OCI-LY7 (cell line): ENCODE data around the gene CCNI2. TPM values are rescaled to one million over a fixed set of nuclear protein-coding genes. Genes with fewer than 3 reads are reported as not detected.

Experiments
- BruUV-seq: library from RNA; stranded (reverse); fragments of 400-500 nt; replicated peaks from 2 replicates; lab custom pipeline; 2021; lab: Mats Ljungman, UMichigan
- CTCF ChIA-PET: fragments of 300-600 bp; sonication (Branson Sonifier 250); formaldehyde crosslinking; loops from one replicate; lab custom pipeline; 2022; ENCODE audit warnings: antibody characterized with exemption; ENCODE audit not compliant: unreplicated experiment; lab: Charles Lee
- POLR2A ChIA-PET: fragments of 300-600 bp; sonication (Branson Sonifier 250); formaldehyde crosslinking; loops from one replicate; lab custom pipeline; 2022; ENCODE audit warnings: antibody characterized with exemption; lab: Charles Lee
- DNase-seq: peaks from one replicate; pipeline ENCODE4 v3.0.0-alpha.2; 2015; ENCODE audit warnings: low spot score
- H2AFZ ChIP-seq: fragments of 200-600 bp; sonication (generic), shearing (Covaris generic); 2 replicates; pipeline ENCODE4 v1.6.1; 2014; ENCODE audit warnings: mild to moderate bottlenecking, antibody characterized with exemption, low read length, moderate library complexity
- H3K27ac ChIP-seq: fragments of 200-600 bp; sonication (generic); 2 replicates; pipeline ENCODE4 v1.5.1; 2014; ENCODE audit warnings: mixed run types, low read depth, mild to moderate bottlenecking, moderate library complexity, low read length, inconsistent platforms; ENCODE audit not compliant: poor library complexity, severe bottlenecking
- H3K36me3 ChIP-seq: fragments of 200-600 bp; sonication (generic); 2 replicates; pipeline ENCODE4 v1.6.1; 2014; ENCODE audit warnings: mild to moderate bottlenecking, antibody characterized with exemption, low read length, moderate library complexity, mixed read lengths; ENCODE audit not compliant: insufficient read depth
- H3K4me1 ChIP-seq: fragments of 200-600 bp; sonication (generic); 2 replicates; pipeline ENCODE4 v1.5.1; 2014; ENCODE audit warnings: mild to moderate bottlenecking, low read length; ENCODE audit not compliant: insufficient read depth, poor library complexity, severe bottlenecking
- H3K4me2 ChIP-seq: fragments of 200-600 bp; sonication (generic); 2 replicates; pipeline ENCODE4 v1.6.1; 2014; ENCODE audit warnings: mild to moderate bottlenecking, low read length
- H3K4me3 ChIP-seq: fragments of 200-600 bp; sonication (generic); 2 replicates; pipeline ENCODE4 v1.5.1; 2014; ENCODE audit warnings: mild to moderate bottlenecking, low read depth, low read length; ENCODE audit not compliant: poor library complexity, severe bottlenecking
- H3K79me2 ChIP-seq: fragments of 200-600 bp; sonication (generic); 2 replicates; pipeline ENCODE4 v1.6.1; 2016; ENCODE audit warnings: low read depth, mild to moderate bottlenecking, low read length, moderate library complexity, mixed read lengths; ENCODE audit not compliant: insufficient read depth
- H3K9me2 ChIP-seq: fragments of 200-600 bp; sonication (generic); 2 replicates; pipeline ENCODE4 v1.6.1; 2016; ENCODE audit warnings: mild to moderate bottlenecking, low read length, mixed read lengths; ENCODE audit not compliant: insufficient read depth
- H3K9me3 ChIP-seq: fragments of 200-600 bp; sonication (generic); 2 replicates; pipeline ENCODE4 v1.6.1; 2014; ENCODE audit warnings: mild to moderate bottlenecking, mixed run types, low read length, mixed read lengths
- H4K20me1 ChIP-seq: fragments of 200-600 bp; sonication (generic); 2 replicates; pipeline ENCODE4 v1.6.1; 2014; ENCODE audit warnings: mild to moderate bottlenecking, antibody characterized with exemption, low read length, moderate library complexity, mixed read lengths; ENCODE audit not compliant: insufficient read depth
- EZH2phosphoT487 ChIP-seq: fragments of 200-600 bp; sonication (generic); IDR thresholded peaks from 2 replicates; pipeline ENCODE4 v1.6.1; 2018; ENCODE audit warnings: low read depth, borderline replicate concordance, mild to moderate bottlenecking, mixed run types, antibody characterized with exemption, low read length, moderate library complexity, mixed read lengths
- intact Hi-C: fragments of 100-400 bp; cut with micrococcal nuclease; formaldehyde crosslinking; loops from one replicate; pipeline ENCODE4 v1.10.0; 2022; ENCODE audit not compliant: unreplicated experiment
- total RNA-seq, 2 experiments: library from RNA; depleted of rRNA in 1 of 2; stranded (reverse); fragments of >200 nt in 1 of 2; shearing (Covaris generic) in 1 of 2; gene quantifications; 2 replicates each; pipeline ENCODE4 v1.2.3, GENCODE V29; 2014 to 2022
- TF ChIP-seq, protein P1 (sequence below): fragments of 200-600 bp; sonication (generic); conservative IDR thresholded peaks from 2 replicates; pipeline ENCODE4 v1.5.1; 2014; ENCODE audit warnings: mild to moderate bottlenecking, antibody characterized with exemption, low read length, moderate library complexity, mixed read lengths

CCNI2 gene
- total RNA-seq, 2 experiments from 2014 or later, result not detected

DNA sequence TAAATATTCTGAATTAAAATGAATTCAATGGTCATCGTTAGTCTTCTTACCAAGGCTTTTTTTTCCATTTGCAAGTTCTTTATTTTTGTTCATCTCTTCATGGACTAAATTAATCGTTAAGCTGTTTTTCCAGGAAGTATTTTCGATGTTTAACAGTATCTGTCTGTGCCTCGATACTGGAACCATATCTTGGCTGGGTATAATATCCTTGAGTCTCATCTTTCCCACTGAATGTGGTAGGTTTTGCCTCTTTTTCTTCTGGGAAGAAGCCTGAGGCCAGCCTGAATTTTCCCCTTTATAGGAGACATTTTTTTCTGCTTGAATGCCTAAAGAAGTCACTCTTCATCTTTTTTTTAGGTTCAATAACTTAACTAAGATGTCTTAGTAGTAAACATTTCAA lies 33.8 kb downstream of the CCNI2 start:
- CTCF ChIA-PET, result no interaction called here
- Histone ChIP-seq H3K79me2 (no peaks in the 10 kb centered on the region), H3K36me3 (no peaks in the 10 kb centered on the region), H4K20me1 (no peaks in the 10 kb centered on the region), H2AFZ (no peak overlapping the region), H3K4me3 (no peak overlapping the region), H3K27ac (no peak overlapping the region), H3K4me1 (peaks cover 7% of the 10 kb centered on the region), H3K4me2 (no peak overlapping the region), H3K9me2 (no peaks in the 10 kb centered on the region), H3K9me3 (no peaks in the 10 kb centered on the region)
- DNase-seq, result no peak
- no TSS peak for BruUV-seq
- no peak for TF ChIP-seq EZH2phosphoT487
- TF ChIP-seq, protein P1, sequence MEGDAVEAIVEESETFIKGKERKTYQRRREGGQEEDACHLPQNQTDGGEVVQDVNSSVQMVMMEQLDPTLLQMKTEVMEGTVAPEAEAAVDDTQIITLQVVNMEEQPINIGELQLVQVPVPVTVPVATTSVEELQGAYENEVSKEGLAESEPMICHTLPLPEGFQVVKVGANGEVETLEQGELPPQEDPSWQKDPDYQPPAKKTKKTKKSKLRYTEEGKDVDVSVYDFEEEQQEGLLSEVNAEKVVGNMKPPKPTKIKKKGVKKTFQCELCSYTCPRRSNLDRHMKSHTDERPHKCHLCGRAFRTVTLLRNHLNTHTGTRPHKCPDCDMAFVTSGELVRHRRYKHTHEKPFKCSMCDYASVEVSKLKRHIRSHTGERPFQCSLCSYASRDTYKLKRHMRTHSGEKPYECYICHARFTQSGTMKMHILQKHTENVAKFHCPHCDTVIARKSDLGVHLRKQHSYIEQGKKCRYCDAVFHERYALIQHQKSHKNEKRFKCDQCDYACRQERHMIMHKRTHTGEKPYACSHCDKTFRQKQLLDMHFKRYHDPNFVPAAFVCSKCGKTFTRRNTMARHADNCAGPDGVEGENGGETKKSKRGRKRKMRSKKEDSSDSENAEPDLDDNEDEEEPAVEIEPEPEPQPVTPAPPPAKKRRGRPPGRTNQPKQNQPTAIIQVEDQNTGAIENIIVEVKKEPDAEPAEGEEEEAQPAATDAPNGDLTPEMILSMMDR, result no peak
- POLR2A ChIA-PET, result interaction anchor here (0.7 kb wide), 2 partner anchors 114 to 201 kb away, joined by 3 to 4 read pairs; no protein-coding TSS in a partner anchor
- intact Hi-C loops, result no loop called here

DNA sequence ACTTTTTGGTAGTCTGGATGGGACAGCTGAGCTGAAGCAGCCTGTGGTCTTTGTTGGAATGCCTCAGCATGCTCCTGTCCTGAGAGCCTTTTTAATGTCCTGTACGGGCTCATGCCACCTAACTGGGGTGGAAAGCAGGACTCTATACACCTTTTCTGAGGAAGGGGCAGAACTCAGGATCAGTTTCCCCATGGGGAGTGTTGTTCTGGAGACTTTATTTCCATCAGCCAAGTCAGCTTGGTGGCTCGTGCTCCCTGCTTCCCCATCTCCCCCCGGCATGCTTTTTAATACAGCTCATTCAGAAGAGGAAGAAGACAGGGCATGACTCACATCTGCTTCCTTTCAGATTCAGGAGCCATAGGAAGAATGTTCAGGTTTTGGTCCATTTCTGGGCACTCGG lies 34.9 kb downstream of the CCNI2 start:
- Histone ChIP-seq H3K4me1 (no peaks in the 10 kb centered on the region), H3K9me2 (no peaks in the 10 kb centered on the region), H4K20me1 (no peaks in the 10 kb centered on the region), H3K79me2 (no peaks in the 10 kb centered on the region), H3K27ac (no peak overlapping the region), H3K4me2 (no peak overlapping the region), H3K9me3 (no peaks in the 10 kb centered on the region), H2AFZ (no peak overlapping the region), H3K4me3 (no peak overlapping the region), H3K36me3 (no peaks in the 10 kb centered on the region)
- no TSS peak for BruUV-seq
- DNase-seq, result no peak
- POLR2A ChIA-PET, result interaction anchor here (1.3 kb wide), 1 partner anchor 79 kb away, joined by 3 read pairs; no protein-coding TSS in a partner anchor
- CTCF ChIA-PET, result no interaction called here
- intact Hi-C loops, result no loop called here
- TF ChIP-seq, protein P1, result no peak
- TF ChIP-seq EZH2phosphoT487, result no peak

DNA sequence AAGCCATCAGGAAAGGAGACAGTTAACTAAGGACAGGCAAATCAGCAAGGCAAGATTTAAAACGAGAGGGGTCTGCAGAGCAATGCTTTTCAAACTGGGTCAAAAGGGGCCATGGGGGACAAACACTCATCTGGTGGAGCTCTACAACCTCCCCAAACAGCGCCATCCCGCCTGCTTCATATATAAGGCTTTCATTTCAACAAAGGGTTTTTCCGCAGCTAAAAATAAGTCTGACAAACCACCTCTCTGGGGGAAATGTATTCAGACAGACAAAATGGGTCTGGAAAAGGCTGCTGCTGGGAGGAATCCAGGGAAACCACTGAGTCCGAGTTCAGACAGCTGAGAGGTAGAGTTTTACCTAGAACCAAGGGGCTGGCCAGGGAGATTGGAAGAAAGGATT lies 38.1 kb downstream of the CCNI2 start:
- no peaks in the 10 kb centered on the region for H3K36me3 ChIP-seq
- H3K4me3 ChIP-seq, result no peak overlapping the region
- no peaks in the 10 kb centered on the region for H3K4me1 ChIP-seq
- ChIA-PET POLR2A (interaction anchor here (0.7 kb wide), 2 partner anchors 181 to 294 kb away, joined by 3 to 7 read pairs; no protein-coding TSS in a partner anchor), CTCF (no interaction called here)
- no peaks in the 10 kb centered on the region for H4K20me1 ChIP-seq
- no peak overlapping the region for H3K4me2 ChIP-seq
- H3K79me2 ChIP-seq, result no peaks in the 10 kb centered on the region
- no peak for DNase-seq
- no peak for TF ChIP-seq EZH2phosphoT487
- TF ChIP-seq, protein P1, result no peak
- intact Hi-C loops, result no loop called here
- H3K27ac ChIP-seq, result no peak overlapping the region
- no peaks in the 10 kb centered on the region for H3K9me2 ChIP-seq
- H3K9me3 ChIP-seq, result no peaks in the 10 kb centered on the region
- H2AFZ ChIP-seq, result no peak overlapping the region
- BruUV-seq, result no TSS peak
